ENCODE results near the gene CHAC2.

DNA sequence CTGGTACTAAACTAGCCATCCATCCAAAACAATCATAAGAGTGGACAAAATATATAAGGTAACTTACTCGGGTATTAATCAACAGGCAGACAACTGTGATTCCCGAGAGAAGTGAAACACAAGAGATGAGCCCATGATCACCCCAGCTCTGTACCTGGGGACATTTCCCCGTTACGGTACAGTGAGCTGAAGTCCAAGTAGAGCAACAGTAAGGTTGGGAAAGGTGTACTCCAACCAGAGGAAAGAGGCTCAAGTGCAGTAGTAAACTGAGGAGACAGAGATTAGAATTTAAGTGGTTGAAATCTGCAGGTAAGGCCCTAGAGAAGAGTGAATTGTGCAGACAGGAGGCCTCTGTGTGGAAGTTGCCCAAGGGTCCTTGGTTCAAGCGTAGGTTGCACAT is 30.5 kb upstream of the CHAC2 start:
- TF ChIP-seq, protein P1, sequence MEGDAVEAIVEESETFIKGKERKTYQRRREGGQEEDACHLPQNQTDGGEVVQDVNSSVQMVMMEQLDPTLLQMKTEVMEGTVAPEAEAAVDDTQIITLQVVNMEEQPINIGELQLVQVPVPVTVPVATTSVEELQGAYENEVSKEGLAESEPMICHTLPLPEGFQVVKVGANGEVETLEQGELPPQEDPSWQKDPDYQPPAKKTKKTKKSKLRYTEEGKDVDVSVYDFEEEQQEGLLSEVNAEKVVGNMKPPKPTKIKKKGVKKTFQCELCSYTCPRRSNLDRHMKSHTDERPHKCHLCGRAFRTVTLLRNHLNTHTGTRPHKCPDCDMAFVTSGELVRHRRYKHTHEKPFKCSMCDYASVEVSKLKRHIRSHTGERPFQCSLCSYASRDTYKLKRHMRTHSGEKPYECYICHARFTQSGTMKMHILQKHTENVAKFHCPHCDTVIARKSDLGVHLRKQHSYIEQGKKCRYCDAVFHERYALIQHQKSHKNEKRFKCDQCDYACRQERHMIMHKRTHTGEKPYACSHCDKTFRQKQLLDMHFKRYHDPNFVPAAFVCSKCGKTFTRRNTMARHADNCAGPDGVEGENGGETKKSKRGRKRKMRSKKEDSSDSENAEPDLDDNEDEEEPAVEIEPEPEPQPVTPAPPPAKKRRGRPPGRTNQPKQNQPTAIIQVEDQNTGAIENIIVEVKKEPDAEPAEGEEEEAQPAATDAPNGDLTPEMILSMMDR (IDR thresholded peaks at IDR 0.05; ENCODE audit: insufficient read depth, low read length, poor library complexity, severe bottlenecking), result no peak
- no peak for TF ChIP-seq EZH2phosphoT487 (conservative IDR thresholded peaks at IDR 0.05; ENCODE audit: low read length)
